AG04450 (cell line): ENCODE results near the gene SH3GLB2. TPM values are rescaled to one million over a fixed set of nuclear protein-coding genes. Genes with fewer than 3 reads are reported as not detected.

Source experiments
- CTCF ChIA-PET: fragments of 300-600, 350-600 bp; formaldehyde crosslinking; extraction: SDS; loops from one replicate; lab custom pipeline; 2022; ENCODE audit warnings: antibody characterized with exemption, inconsistent platforms; lab: Charles Lee
- POLR2A ChIA-PET: fragments of 350-600 bp; formaldehyde crosslinking; extraction: SDS; loops from one replicate; lab custom pipeline; 2021; ENCODE audit warnings: antibody characterized with exemption, inconsistent platforms; lab: Yijun Ruan, JAX
- DNase-seq: peaks from one replicate; pipeline ENCODE4 v3.0.0-alpha.2; 2011; ENCODE audit warnings: low read depth, low spot score
- H3K27ac ChIP-seq: one replicate; pipeline ENCODE4 v1.5.1; 2012; ENCODE audit warnings: low read depth, low read length, control low read depth
- H3K27me3 ChIP-seq: one replicate; pipeline ENCODE4 v1.6.0; 2012; ENCODE audit warnings: low read length; ENCODE audit not compliant: control insufficient read depth, insufficient read depth
- H3K4me3 ChIP-seq: 2 replicates; pipeline ENCODE4 v1.5.1; 2011; ENCODE audit warnings: mild to moderate bottlenecking, low read depth, low read length, control low read depth
- H3K9me3 ChIP-seq: 2 replicates; pipeline ENCODE4 v1.5.1; 2012; ENCODE audit warnings: low read length; ENCODE audit not compliant: control insufficient read depth, insufficient read depth
- CTCF ChIP-seq: IDR thresholded peaks from 2 replicates; pipeline ENCODE4 v1.5.1; 2011; ENCODE audit warnings: low read depth, low read length, control low read depth, inconsistent platforms
- polyA plus RNA-seq: library from polyadenylated mRNA; depleted of rRNA; stranded (reverse); fragments of >200 nt; gene quantifications from 2 replicates; pipeline ENCODE4 v1.2.3, GENCODE V29; 2011

The SH3GLB2 gene
- polyA plus RNA-seq, 1 experiment, result 29.3 TPM

DNA sequence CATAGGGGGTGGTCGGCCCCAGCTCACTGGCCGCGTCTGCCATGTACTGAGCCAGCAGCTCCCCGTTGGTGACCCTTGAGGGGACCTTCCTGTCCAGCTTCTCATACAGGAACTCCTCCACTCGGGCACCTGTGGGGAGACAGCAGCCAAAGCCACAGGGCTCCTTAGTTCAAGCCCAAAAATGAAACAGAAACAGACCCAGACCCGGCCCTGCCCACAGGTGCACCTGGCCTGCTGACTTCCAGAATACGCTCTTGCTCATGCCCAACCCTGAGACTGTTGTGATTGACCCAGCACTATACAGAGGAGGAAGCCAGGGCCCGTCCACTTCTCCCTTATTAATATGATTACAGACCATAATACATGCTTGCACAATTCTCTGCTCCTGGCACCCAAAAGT lies 7.0 kb downstream of the SH3GLB2 start:
- Histone ChIP-seq H3K27ac (no peak overlapping the region), H3K27me3 (no peaks in the 10 kb centered on the region), H3K4me3 (no peak overlapping the region), H3K9me3 (no peaks in the 10 kb centered on the region)
- ChIA-PET POLR2A (interaction anchor here (0.9 kb wide), 1 partner anchor 12 kb away, joined by 3 read pairs; no protein-coding TSS in a partner anchor), CTCF (interaction anchor here (3.6 kb wide), 1 partner anchor 14 kb away, joined by 14 read pairs; no protein-coding TSS in a partner anchor)
- DNase-seq, result no peak
- TF ChIP-seq CTCF, result no peak

- Histone ChIP-seq H3K27me3 (no peaks in the 10 kb centered on the region), H3K9me3 (no peaks in the 10 kb centered on the region; the same call in 1 of the 2 replicates), H3K4me3 (no peak overlapping the region), H3K27ac (no peak overlapping the region)
- no peak for TF ChIP-seq CTCF
- CTCF ChIA-PET, result interaction anchor here (1.1 to 1.6 kb wide), 3 partner anchors 8 to 117 kb away, joined by 3 to 7 read pairs (median 4); partner anchors contain the start of gene SH3GLB2
- DNase-seq, result no peak
- POLR2A ChIA-PET, result no interaction called here
Measured at GRCh38 chr9:129014608-129015007, 13.5 kb downstream of the SH3GLB2 start.

GRCh38 chr9:129014124-129014523 lies 14.0 kb downstream of the SH3GLB2 start:
- TF ChIP-seq CTCF, result no peak
- CTCF ChIA-PET, result interaction anchor here (1.1 to 1.2 kb wide), 2 partner anchors 14 to 118 kb away, joined by 3 read pairs; partner anchors contain the start of gene SH3GLB2
- DNase-seq, result no peak
- H3K9me3 ChIP-seq, result no peaks in the 10 kb centered on the region; the same call in 1 of the 2 replicates
- no peaks in the 10 kb centered on the region for H3K27me3 ChIP-seq
- no peak overlapping the region for H3K4me3 ChIP-seq
- no peak overlapping the region for H3K27ac ChIP-seq
- POLR2A ChIA-PET, result no interaction called here

- Histone ChIP-seq H3K27me3 (no peaks in the 10 kb centered on the region), H3K4me3 (no peak overlapping the region), H3K27ac (no peak overlapping the region), H3K9me3 (no peaks in the 10 kb centered on the region; the same call in 1 of the 2 replicates)
- ChIA-PET CTCF (interaction anchor here (1.2 kb wide), 1 partner anchor 15 kb away, joined by 3 read pairs; the partner anchor contains the start of gene SH3GLB2), POLR2A (no interaction called here)
- TF ChIP-seq CTCF, result no peak
- no peak for DNase-seq
Measured at GRCh38 chr9:129013674-129014073, 14.5 kb downstream of the SH3GLB2 start.

- DNase-seq, result no peak
- Histone ChIP-seq H3K27me3 (no peaks in the 10 kb centered on the region), H3K27ac (no peak overlapping the region), H3K9me3 (no peaks in the 10 kb centered on the region; the same call in 1 of the 2 replicates), H3K4me3 (no peak overlapping the region)
- no peak for TF ChIP-seq CTCF
- POLR2A ChIA-PET, result no interaction called here
- CTCF ChIA-PET, result interaction anchor here (1.2 kb wide), 1 partner anchor 15 kb away, joined by 3 read pairs; the partner anchor contains the start of gene SH3GLB2
Measured at GRCh38 chr9:129012893-129013448, 15.2 kb downstream of the SH3GLB2 start.
